Measurements from ENCODE around the gene CACYBP. TPM values are rescaled to one million over a fixed set of nuclear protein-coding genes. Genes with fewer than 3 reads are reported as not detected.

CACYBP gene
- total and polyA plus RNA-seq, 2 of the 13 experiments (the other 11 are each of a cell fraction or from before 2014, with no cell fraction given) = 18.4 to 183 TPM

DNA sequence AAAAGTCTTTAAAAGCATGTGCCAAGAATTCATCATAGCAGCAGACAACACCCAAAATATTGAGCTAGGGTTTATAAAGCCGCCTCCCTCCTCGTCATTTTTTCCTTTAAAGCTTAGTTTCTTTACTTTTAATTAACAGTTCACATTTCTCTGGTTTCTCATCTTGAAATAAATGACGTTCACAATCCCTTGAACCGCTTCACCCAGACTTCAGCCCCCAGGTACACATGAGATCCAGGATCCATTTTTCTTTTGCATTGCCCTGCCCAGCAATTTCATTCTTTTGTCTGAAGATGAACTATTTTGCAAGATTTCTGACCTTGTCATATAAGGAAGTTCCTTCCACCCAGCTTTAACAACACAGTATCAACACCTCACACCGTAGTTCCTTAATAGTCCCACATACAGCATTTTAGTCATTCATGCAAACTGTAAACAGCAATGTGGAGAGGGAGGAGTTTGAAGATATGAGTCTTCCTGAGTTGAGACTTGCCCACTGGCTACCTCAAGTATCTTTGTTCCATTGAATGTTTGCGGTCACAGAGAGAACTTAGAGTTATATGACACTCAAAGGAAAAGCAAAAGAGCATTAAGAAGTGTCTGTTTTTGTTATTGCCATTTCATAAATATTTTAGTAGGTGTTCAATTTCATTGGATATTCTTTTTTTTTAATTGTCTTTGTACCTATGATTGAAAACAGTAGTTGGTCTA lies 35.3 kb upstream of the CACYBP start:
- Histone ChIP-seq H4K20me1 (ENCODE audit: insufficient read depth, low read length) (no peaks in the 10 kb centered on the region), H3K27ac (ENCODE audit: extremely low read length, insufficient read depth, low read length) (no peak overlapping the region), H2AFZ (ENCODE audit: low read length) (no peak overlapping the region), H3K4me3 (replicated peaks in 1 of 3; ENCODE audit: insufficient read depth in 1 of 3, low read depth in 2 of 3, low read length in 3 of 3) (no peak overlapping the region), H3K79me2 (ENCODE audit: insufficient read depth, low read length) (no peaks in the 10 kb centered on the region), H3K27me3 (ENCODE audit: control insufficient read depth in 1 of 2, insufficient read depth in 2 of 2, low read length in 2 of 2) (no peaks in the 10 kb centered on the region), H3K4me2 (ENCODE audit: low read depth, low read length) (no peak overlapping the region), H3K9ac (ENCODE audit: insufficient read depth, low read depth, low read length) (no peak overlapping the region), H3K4me1 (ENCODE audit: insufficient read depth, low read length) (peaks cover 36% of the 10 kb centered on the region), H3K36me3 (replicated peaks in 1 of 2; ENCODE audit: control insufficient read depth in 1 of 2, insufficient read depth in 2 of 2, low read length in 2 of 2) (no peaks in the 10 kb centered on the region), H3K9me3 (ENCODE audit: low read length) (no peaks in the 10 kb centered on the region)
- in situ Hi-C loops (cut with HindIII; ENCODE audit: extremely low pct_ligation_motif_present, low pct_unique_long_range_greater_than_20kb) (no loop called here), intact Hi-C loops (cut with micrococcal nuclease; ENCODE audit: unreplicated experiment) (no loop called here)
- no peak for ATAC-seq
- BruUV-seq (replicated peaks) = no TSS peak
- ChIA-PET POLR2A (no interaction called here), CTCF (ENCODE audit: low intra/inter-chr PET ratio, low total read pairs) (no interaction called here)
- 84% methylated on average over 6 of the region's 6 CpGs for WGBS (ENCODE audit: low lambda C conversion rate)
- no peak for DNase-seq (ENCODE audit: low spot score)
- no peak for FAIRE-seq
- TF ChIP-seq RBAK (CRISPR knock-in tag; IDR thresholded peaks at IDR 0.05) (no peak), FOXJ3 (CRISPR knock-in tag; IDR thresholded peaks at IDR 0.05; ENCODE audit: borderline replicate concordance) (no peak), KDM6A (CRISPR knock-in tag; IDR thresholded peaks at IDR 0.05; ENCODE audit: low read depth) (no peak), SSRP1 (CRISPR knock-in tag; IDR thresholded peaks at IDR 0.05) (no peak), NFIC (IDR thresholded peaks at IDR 0.05; ENCODE audit: low read length) (no peak), RORA (CRISPR knock-in tag; IDR thresholded peaks at IDR 0.05) (no peak), RBM22 (optimal IDR thresholded peaks at IDR 0.05; ENCODE audit: low read length) (no peak), THAP11 (CRISPR knock-in tag; IDR thresholded peaks at IDR 0.05) (no peak), HNF4G (IDR thresholded peaks at IDR 0.05; ENCODE audit: borderline replicate concordance, low read depth, low read length) (no peak), HNF4G (CRISPR knock-in tag; IDR thresholded peaks at IDR 0.05; ENCODE audit: borderline replicate concordance, low read depth) (no peak)
- TF ChIP-seq, protein P1, sequence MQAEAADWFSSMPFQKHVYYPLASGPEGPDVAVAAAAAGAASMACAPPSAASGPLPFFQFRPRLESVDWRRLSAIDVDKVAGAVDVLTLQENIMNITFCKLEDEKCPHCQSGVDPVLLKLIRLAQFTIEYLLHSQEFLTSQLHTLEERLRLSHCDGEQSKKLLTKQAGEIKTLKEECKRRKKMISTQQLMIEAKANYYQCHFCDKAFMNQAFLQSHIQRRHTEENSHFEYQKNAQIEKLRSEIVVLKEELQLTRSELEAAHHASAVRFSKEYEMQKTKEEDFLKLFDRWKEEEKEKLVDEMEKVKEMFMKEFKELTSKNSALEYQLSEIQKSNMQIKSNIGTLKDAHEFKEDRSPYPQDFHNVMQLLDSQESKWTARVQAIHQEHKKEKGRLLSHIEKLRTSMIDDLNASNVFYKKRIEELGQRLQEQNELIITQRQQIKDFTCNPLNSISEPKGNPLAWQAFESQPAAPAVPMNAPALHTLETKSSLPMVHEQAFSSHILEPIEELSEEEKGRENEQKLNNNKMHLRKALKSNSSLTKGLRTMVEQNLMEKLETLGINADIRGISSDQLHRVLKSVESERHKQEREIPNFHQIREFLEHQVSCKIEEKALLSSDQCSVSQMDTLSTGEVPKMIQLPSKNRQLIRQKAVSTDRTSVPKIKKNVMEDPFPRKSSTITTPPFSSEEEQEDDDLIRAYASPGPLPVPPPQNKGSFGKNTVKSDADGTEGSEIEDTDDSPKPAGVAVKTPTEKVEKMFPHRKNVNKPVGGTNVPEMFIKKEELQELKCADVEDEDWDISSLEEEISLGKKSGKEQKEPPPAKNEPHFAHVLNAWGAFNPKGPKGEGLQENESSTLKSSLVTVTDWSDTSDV (CRISPR knock-in tag; IDR thresholded peaks at IDR 0.05) = no peak
- TF ChIP-seq, protein P2, sequence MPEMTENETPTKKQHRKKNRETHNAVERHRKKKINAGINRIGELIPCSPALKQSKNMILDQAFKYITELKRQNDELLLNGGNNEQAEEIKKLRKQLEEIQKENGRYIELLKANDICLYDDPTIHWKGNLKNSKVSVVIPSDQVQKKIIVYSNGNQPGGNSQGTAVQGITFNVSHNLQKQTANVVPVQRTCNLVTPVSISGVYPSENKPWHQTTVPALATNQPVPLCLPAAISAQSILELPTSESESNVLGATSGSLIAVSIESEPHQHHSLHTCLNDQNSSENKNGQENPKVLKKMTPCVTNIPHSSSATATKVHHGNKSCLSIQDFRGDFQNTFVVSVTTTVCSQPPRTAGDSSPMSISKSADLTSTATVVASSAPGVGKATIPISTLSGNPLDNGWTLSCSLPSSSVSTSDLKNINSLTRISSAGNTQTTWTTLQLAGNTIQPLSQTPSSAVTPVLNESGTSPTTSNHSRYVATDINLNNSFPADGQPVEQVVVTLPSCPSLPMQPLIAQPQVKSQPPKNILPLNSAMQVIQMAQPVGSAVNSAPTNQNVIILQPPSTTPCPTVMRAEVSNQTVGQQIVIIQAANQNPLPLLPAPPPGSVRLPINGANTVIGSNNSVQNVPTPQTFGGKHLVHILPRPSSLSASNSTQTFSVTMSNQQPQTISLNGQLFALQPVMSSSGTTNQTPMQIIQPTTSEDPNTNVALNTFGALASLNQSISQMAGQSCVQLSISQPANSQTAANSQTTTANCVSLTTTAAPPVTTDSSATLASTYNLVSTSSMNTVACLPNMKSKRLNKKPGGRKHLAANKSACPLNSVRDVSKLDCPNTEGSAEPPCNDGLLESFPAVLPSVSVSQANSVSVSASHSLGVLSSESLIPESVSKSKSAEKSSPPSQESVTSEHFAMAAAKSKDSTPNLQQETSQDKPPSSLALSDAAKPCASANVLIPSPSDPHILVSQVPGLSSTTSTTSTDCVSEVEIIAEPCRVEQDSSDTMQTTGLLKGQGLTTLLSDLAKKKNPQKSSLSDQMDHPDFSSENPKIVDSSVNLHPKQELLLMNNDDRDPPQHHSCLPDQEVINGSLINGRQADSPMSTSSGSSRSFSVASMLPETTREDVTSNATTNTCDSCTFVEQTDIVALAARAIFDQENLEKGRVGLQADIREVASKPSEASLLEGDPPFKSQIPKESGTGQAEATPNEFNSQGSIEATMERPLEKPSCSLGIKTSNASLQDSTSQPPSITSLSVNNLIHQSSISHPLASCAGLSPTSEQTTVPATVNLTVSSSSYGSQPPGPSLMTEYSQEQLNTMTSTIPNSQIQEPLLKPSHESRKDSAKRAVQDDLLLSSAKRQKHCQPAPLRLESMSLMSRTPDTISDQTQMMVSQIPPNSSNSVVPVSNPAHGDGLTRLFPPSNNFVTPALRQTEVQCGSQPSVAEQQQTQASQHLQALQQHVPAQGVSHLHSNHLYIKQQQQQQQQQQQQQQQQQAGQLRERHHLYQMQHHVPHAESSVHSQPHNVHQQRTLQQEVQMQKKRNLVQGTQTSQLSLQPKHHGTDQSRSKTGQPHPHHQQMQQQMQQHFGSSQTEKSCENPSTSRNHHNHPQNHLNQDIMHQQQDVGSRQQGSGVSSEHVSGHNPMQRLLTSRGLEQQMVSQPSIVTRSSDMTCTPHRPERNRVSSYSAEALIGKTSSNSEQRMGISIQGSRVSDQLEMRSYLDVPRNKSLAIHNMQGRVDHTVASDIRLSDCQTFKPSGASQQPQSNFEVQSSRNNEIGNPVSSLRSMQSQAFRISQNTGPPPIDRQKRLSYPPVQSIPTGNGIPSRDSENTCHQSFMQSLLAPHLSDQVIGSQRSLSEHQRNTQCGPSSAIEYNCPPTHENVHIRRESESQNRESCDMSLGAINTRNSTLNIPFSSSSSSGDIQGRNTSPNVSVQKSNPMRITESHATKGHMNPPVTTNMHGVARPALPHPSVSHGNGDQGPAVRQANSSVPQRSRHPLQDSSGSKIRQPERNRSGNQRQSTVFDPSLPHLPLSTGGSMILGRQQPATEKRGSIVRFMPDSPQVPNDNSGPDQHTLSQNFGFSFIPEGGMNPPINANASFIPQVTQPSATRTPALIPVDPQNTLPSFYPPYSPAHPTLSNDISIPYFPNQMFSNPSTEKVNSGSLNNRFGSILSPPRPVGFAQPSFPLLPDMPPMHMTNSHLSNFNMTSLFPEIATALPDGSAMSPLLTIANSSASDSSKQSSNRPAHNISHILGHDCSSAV (CRISPR knock-in tag; IDR thresholded peaks at IDR 0.05; ENCODE audit: borderline replicate concordance) = no peak

Data from HepG2 (cell line).